Peyer's patch (tissue), 4 donors: ENCODE data around the gene CCL24. TPM values are rescaled to one million over a fixed set of nuclear protein-coding genes. Genes with fewer than 3 reads are reported as not detected.
"Not testable (repeated sequence)": the region's sequence is repeated elsewhere in the genome, so short reads cannot be mapped to it uniquely, and the experiment has no call there.

Experiments
- DNase-seq, 3 donors: peaks; one replicate each; pipeline ENCODE4 v3.0.0-alpha.2; 2017 to 2019
- H3K27ac ChIP-seq, 4 donors: fragments of 200-600 bp; sonication (generic); one replicate each; pipeline ENCODE4 v1.5.1; 2016 to 2019
- H3K27me3 ChIP-seq, 2 donors: fragments of 200-600 bp; sonication (generic); one replicate each; pipeline ENCODE4 v1.5.1; 2019
- H3K36me3 ChIP-seq, 3 donors: fragments of 200-600 bp; sonication (generic); one replicate each; pipeline ENCODE4 v1.5.1; 2016 to 2019
- H3K4me1 ChIP-seq, 4 donors: fragments of 200-600 bp; sonication (generic); one replicate each; pipeline ENCODE4 v1.5.1; 2016 to 2019
- H3K4me3 ChIP-seq, 4 donors: fragments of 200-600 bp; sonication (generic); 1 replicate in 3 of 4; 2 replicates in 1 of 4; pipeline ENCODE4 v1.5.1; 2016 to 2019; ENCODE audit warnings: mild to moderate bottlenecking in 1 of 4
- H3K9me3 ChIP-seq, 4 donors: fragments of 200-600 bp; sonication (generic); one replicate each; pipeline ENCODE4 v1.5.1; 2016 to 2019; ENCODE audit warnings: mild to moderate bottlenecking in 1 of 4
- POLR2A ChIP-seq, 2 donors: fragments of 450-650 bp; IDR thresholded peaks; one replicate each; pipeline ENCODE4 v1.5.1; 2017; ENCODE audit warnings: antibody characterized with exemption in 2 of 2, mild to moderate bottlenecking in 2 of 2, moderate library complexity in 2 of 2
- total RNA-seq, 4 donors: library from RNA; depleted of rRNA; stranded (reverse); fragments of >200 nt; gene quantifications; one replicate each; pipeline ENCODE4 v1.1.0, GENCODE V29; 2016
- TF ChIP-seq, protein P1 (sequence below), 6 experiments: fragments of 450-650 bp in 4 of 6; fragments of 200-600 bp in 2 of 6; sonication (generic) in 1 of 6; IDR thresholded peaks; one replicate each; pipeline ENCODE4 v1.5.1; 2017 to 2019; ENCODE audit warnings: antibody characterized with exemption in 6 of 6, mild to moderate bottlenecking in 3 of 6, moderate library complexity in 1 of 6

Gene CCL24, protein sequence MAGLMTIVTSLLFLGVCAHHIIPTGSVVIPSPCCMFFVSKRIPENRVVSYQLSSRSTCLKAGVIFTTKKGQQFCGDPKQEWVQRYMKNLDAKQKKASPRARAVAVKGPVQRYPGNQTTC
- 10 to 100 TPM; 13.1 to 48.7 (median 26.3) TPM for total RNA-seq

- DNase-seq = no peak
- no peak for TF ChIP-seq POLR2A (IDR thresholded peaks at IDR 0.05)
- TF ChIP-seq, protein P1, sequence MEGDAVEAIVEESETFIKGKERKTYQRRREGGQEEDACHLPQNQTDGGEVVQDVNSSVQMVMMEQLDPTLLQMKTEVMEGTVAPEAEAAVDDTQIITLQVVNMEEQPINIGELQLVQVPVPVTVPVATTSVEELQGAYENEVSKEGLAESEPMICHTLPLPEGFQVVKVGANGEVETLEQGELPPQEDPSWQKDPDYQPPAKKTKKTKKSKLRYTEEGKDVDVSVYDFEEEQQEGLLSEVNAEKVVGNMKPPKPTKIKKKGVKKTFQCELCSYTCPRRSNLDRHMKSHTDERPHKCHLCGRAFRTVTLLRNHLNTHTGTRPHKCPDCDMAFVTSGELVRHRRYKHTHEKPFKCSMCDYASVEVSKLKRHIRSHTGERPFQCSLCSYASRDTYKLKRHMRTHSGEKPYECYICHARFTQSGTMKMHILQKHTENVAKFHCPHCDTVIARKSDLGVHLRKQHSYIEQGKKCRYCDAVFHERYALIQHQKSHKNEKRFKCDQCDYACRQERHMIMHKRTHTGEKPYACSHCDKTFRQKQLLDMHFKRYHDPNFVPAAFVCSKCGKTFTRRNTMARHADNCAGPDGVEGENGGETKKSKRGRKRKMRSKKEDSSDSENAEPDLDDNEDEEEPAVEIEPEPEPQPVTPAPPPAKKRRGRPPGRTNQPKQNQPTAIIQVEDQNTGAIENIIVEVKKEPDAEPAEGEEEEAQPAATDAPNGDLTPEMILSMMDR (IDR thresholded peaks at IDR 0.05) = no peak
- H3K9me3 ChIP-seq = no peaks in the 10 kb centered on the region
- no peaks in the 10 kb centered on the region for H3K4me1 ChIP-seq
- H3K4me3 ChIP-seq = no peak within 1 kb of the TSS
- H3K36me3 ChIP-seq = no peaks in the 10 kb centered on the region
- H3K27ac ChIP-seq = no peak within 1 kb of the TSS
- H3K27me3 ChIP-seq = no peaks in the 10 kb centered on the region
Observed at GRCh38 chr7:75813781-75814236, at the start of gene CCL24. Gene CCL24 (minus strand): TSS chr7:75813806. CDS start chr7:75813715, 91 bp downstream.

DNA sequence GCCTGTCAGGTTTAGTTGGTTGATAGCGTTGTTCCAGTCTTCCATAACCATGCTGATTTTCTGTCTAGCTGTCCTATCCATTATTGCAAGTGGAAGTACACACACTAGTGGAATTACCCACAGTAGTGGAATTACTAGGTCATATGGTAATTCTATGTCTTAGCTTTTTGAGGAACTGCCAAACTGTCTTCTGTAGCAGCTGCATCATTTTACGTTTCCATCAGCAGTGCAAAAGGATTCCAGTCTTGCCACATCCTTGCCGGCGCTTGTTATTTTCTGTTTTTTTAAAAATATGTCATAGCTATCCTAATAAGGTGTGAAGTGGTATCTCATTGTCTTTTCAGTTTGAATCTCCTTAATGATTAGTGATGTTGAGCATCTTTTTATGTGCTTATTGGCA lies 48.0 kb upstream of the CCL24 start:
- no peak overlapping the region for H3K4me3 ChIP-seq
- no peaks in the 10 kb centered on the region for H3K27me3 ChIP-seq
- H3K9me3 ChIP-seq = no peaks in the 10 kb centered on the region
- peak overlapping the region; percentile 22 to 69 (median 38) for H3K27ac ChIP-seq
- H3K4me1 ChIP-seq = peaks cover 0 to 6% (median 0%) of the 10 kb centered on the region in 4 donors
- DNase-seq = no peak
- H3K36me3 ChIP-seq = no peaks in the 10 kb centered on the region
- TF ChIP-seq POLR2A (IDR thresholded peaks at IDR 0.05) = no peak
- TF ChIP-seq, protein P1 (IDR thresholded peaks at IDR 0.05) = no peak

DNA sequence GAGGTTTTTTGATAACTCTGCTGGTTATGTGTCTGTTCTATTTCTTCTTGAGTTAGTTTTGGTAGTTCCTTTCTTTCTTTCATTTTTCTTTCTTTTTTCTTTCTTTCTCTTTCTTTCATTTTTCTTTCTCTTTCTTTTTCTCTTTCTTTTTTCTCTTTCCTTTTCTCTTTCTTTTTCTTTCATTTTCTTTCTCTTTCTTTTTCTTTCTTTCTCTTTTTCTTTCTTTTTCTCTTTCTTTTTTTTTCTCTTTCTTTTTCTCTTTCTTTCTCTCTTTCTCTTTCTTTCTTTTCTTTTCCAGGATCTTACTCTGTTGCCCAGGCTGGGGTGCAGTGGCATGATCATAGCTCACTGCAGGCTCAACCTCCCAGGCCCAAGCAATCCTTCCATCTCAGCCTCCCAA lies 44.8 kb upstream of the CCL24 start:
- H3K4me3 ChIP-seq = no peak overlapping the region
- no peaks in the 10 kb centered on the region for H3K4me1 ChIP-seq
- DNase-seq = no peak
- no peak overlapping the region for H3K27ac ChIP-seq
- H3K27me3 ChIP-seq = no peaks in the 10 kb centered on the region
- TF ChIP-seq, protein P1 (IDR thresholded peaks at IDR 0.05) = no peak
- no peak for TF ChIP-seq POLR2A (IDR thresholded peaks at IDR 0.05)
- no peaks in the 10 kb centered on the region for H3K36me3 ChIP-seq
- H3K9me3 ChIP-seq = no peaks in the 10 kb centered on the region

DNA sequence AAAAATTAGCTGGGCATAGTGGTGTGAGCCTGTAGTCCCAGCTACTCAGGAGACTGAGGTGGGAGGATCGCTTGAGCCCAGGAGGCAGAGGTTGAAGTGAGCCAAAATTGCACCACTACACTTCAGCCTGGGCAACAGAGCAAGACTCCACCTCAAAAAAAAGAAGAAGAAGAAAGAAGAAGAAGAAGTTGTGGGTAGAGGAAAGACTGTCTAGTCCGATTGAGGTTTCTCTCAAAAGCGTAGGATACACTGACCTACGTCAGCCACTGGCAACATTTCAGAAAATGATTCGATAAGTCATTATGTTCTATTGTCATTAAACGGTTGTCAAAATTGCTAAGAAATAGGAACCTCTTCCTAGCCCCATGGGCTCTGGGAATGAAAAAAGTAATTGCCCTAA lies 42.9 kb upstream of the CCL24 start:
- Histone ChIP-seq H3K27me3 (no peaks in the 10 kb centered on the region), H3K36me3 (no peaks in the 10 kb centered on the region), H3K4me1 (no peaks in the 10 kb centered on the region), H3K9me3 (no peaks in the 10 kb centered on the region), H3K4me3 (no peak overlapping the region), H3K27ac (no peak overlapping the region)
- TF ChIP-seq, protein P1 (IDR thresholded peaks at IDR 0.05) = no peak
- TF ChIP-seq POLR2A (IDR thresholded peaks at IDR 0.05) = no peak
- no peak for DNase-seq

GRCh38 chr7:75854813-75855345 lies 41.3 kb upstream of the CCL24 start:
- H3K4me3 ChIP-seq, DNase-seq, H3K27ac ChIP-seq, H3K36me3 ChIP-seq, H3K27me3 ChIP-seq, H3K9me3 ChIP-seq, H3K4me1 ChIP-seq: not testable (repeated sequence)

DNA sequence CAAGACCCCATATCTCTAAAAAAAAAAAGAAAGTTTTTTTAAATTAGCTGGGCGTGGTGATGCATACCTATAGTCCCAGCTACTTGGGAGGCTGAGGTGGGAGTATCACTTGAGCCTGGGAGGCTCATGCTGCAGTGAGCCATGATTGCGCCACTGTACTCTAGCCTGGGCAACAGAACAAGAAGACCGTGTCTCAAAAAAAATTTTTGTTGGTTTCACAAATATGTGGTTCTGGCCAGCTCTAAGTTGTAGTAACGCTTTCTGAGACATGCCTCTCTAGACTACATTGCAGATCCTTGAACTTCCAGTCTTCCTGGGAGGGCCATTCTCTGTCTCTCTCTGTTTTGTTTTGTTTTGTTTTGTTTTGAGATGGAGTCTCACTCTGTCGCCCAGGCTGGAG lies 40.6 kb upstream of the CCL24 start:
- Histone ChIP-seq H3K4me3 (no peak overlapping the region), H3K27me3 (no peaks in the 10 kb centered on the region), H3K9me3 (no peaks in the 10 kb centered on the region), H3K4me1 (no peaks in the 10 kb centered on the region), H3K27ac (no peak overlapping the region), H3K36me3 (no peaks in the 10 kb centered on the region)
- no peak for DNase-seq
- TF ChIP-seq POLR2A (IDR thresholded peaks at IDR 0.05) = no peak
- TF ChIP-seq, protein P1 (IDR thresholded peaks at IDR 0.05) = no peak
